Left ventricle myocardium inferior (tissue), 1 donor: ENCODE results near the gene CCDC90B. TPM values are rescaled to one million over a fixed set of nuclear protein-coding genes. Genes with fewer than 3 reads are reported as not detected.

Experiments
- DNase-seq: peaks from one replicate; pipeline ENCODE4 v3.0.0-alpha.2; 2020
- H3K27ac ChIP-seq: fragments of 200-600 bp; replicated peaks from 2 replicates; pipeline ENCODE4 v1.8.0; 2021
- H3K27me3 ChIP-seq: fragments of 200-600 bp; 2 replicates; pipeline ENCODE4 v1.8.0; 2021; ENCODE audit warnings: low read depth
- H3K36me3 ChIP-seq: fragments of 200-600 bp; 2 replicates; pipeline ENCODE4 v1.8.0; 2021
- H3K4me1 ChIP-seq: fragments of 200-600 bp; 2 replicates; pipeline ENCODE4 v1.8.0; 2021
- H3K4me3 ChIP-seq: fragments of 200-600 bp; 2 replicates; pipeline ENCODE4 v1.8.0; 2021; ENCODE audit warnings: mild to moderate bottlenecking, moderate library complexity
- H3K9me3 ChIP-seq: fragments of 200-600 bp; replicated peaks from 2 replicates; pipeline ENCODE4 v1.8.0; 2021
- intact Hi-C: fragments of 100-400 bp; cut with micrococcal nuclease; formaldehyde crosslinking; loops from one replicate; pipeline ENCODE4 v1.11.0; 2022
- total RNA-seq: library from RNA; stranded (reverse); fragmentation: NEBNext Ultra II Directional; extraction: Animal tissue kit (Norgen Biotek cat#: 25700); gene quantifications from one replicate; pipeline ENCODE4 v1.2.1, GENCODE V29; 2021
- TF ChIP-seq, protein P1 (sequence below): fragments of 200-600 bp; IDR thresholded peaks from 2 replicates; pipeline ENCODE4 v1.8.0; 2021; ENCODE audit warnings: antibody characterized with exemption, mild to moderate bottlenecking, borderline replicate concordance
- donor health status: DM: no; HTN: yes; CAD: no; lungs with severe emphysema.

CCDC90B gene
- total RNA-seq, 1 donor from 2014 or later: 24.0 TPM

DNA sequence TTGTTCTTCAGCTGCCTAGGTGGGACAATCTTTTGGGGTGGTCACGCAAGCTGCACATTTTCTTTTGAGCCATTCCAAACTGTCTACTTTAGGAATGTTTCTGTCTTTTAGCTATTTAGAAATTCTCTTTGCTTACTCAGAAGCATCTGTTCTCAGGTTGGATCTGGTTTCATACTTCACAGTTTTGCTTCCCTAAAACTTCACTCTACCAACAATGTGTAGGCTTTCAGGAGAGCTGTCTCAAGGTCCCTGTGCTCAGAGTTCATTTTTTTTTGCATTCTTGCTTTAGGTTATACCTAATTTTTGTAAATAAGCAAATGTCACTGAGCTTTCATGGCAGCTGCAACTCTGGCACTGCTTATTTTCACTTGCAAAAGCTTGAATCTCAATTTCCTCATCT is 36.7 kb downstream of the CCDC90B start:
- no peak for DNase-seq
- no peaks in the 10 kb centered on the region for H3K36me3 ChIP-seq
- H3K27ac ChIP-seq: no peak overlapping the region
- no peaks in the 10 kb centered on the region for H3K9me3 ChIP-seq
- peaks cover 5% of the 10 kb centered on the region for H3K4me1 ChIP-seq
- TF ChIP-seq, protein P1, sequence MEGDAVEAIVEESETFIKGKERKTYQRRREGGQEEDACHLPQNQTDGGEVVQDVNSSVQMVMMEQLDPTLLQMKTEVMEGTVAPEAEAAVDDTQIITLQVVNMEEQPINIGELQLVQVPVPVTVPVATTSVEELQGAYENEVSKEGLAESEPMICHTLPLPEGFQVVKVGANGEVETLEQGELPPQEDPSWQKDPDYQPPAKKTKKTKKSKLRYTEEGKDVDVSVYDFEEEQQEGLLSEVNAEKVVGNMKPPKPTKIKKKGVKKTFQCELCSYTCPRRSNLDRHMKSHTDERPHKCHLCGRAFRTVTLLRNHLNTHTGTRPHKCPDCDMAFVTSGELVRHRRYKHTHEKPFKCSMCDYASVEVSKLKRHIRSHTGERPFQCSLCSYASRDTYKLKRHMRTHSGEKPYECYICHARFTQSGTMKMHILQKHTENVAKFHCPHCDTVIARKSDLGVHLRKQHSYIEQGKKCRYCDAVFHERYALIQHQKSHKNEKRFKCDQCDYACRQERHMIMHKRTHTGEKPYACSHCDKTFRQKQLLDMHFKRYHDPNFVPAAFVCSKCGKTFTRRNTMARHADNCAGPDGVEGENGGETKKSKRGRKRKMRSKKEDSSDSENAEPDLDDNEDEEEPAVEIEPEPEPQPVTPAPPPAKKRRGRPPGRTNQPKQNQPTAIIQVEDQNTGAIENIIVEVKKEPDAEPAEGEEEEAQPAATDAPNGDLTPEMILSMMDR: no peak
- no peaks in the 10 kb centered on the region for H3K27me3 ChIP-seq
- intact Hi-C loops: no loop called here
- H3K4me3 ChIP-seq: no peak overlapping the region

DNA sequence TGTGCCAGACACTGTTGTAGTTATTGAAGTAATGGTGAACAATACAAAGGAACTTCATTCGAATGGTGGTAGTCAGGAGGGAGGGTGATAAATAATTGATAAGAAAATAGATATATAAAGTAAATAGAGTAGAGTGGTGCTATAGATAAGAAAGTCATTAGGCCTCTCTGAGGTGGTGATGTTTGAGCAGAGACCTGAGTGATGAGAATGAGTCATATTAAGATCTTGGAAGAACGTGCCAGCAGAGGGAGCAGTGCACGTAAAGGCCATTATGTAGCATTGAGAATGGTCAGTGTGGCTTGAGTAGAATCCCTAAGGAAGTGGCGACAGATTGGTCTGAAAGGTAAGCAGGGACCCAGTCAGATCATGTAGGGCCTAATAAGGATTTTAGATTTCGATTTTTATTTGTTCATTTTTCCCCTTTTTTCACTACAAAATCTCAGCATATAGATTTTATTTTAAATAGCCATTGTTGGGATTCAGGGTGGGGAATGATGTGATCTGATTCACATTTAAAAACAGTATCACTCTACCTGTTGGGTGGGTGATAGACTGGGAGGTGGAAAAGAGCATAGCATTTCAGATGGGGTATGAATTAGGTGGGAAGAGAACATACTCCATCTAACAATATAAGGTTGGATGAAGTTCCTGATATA is 44.7 kb downstream of the CCDC90B start:
- Histone ChIP-seq H3K4me3 (no peak overlapping the region), H3K27ac (no peak overlapping the region), H3K27me3 (no peaks in the 10 kb centered on the region), H3K36me3 (no peaks in the 10 kb centered on the region), H3K4me1 (peaks cover 1% of the 10 kb centered on the region), H3K9me3 (no peaks in the 10 kb centered on the region)
- TF ChIP-seq, protein P1: peak; percentile 67
- intact Hi-C loops: no loop called here
- no peak for DNase-seq

DNA sequence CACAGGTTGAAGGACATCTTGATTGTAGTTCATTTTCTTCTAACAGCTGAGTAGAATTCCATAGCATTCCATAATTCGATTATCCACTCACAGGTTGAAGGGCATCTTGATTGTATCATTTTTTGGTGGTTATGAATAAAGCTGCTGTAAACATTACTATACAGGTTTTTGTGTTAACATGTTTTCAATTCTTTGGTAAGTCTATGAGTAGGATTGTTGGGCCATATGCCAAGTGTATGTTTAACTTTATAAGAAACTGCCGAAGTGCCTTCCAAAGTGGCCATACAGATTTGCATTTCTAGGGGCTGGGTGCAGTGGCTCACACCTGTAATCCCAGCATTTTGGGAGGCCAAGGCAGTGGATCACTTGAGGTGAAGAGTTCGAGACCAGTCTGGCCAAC is 48.1 kb downstream of the CCDC90B start:
- intact Hi-C loops: no loop called here
- DNase-seq: no peak

DNA sequence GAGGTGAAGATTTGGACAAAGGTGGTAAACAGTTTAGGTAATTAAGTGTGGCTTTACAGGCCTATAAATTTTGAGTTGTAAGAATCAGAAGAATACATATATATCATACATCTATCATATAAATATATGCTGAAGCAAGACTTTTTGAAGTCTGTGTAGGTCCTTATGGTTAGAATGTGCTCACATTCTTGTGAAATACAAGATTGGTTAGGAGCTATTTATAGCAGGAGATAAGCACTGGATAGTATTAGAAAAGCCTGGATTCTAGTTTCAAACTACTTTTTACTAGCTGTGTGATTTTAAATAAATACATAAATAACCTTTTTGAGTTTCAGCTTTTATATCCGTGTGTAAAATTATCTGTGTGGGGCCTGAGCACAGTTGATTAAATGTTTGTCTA is 50.3 kb downstream of the CCDC90B start:
- H3K27me3 ChIP-seq: no peaks in the 10 kb centered on the region
- H3K9me3 ChIP-seq: no peaks in the 10 kb centered on the region
- no peaks in the 10 kb centered on the region for H3K36me3 ChIP-seq
- H3K27ac ChIP-seq: no peak overlapping the region
- H3K4me3 ChIP-seq: no peak overlapping the region
- TF ChIP-seq, protein P1: no peak
- H3K4me1 ChIP-seq: peaks cover 12% of the 10 kb centered on the region
- no peak for DNase-seq
- intact Hi-C loops: no loop called here

More for the DNA sequence above, 48.1 kb downstream of the CCDC90B start:
- Histone ChIP-seq H3K9me3 (no peaks in the 10 kb centered on the region), H3K4me1 (peaks cover 12% of the 10 kb centered on the region), H3K4me3 (no peak overlapping the region), H3K36me3 (no peaks in the 10 kb centered on the region), H3K27ac (no peak overlapping the region), H3K27me3 (no peaks in the 10 kb centered on the region)
- TF ChIP-seq, protein P1: no peak

DNA sequence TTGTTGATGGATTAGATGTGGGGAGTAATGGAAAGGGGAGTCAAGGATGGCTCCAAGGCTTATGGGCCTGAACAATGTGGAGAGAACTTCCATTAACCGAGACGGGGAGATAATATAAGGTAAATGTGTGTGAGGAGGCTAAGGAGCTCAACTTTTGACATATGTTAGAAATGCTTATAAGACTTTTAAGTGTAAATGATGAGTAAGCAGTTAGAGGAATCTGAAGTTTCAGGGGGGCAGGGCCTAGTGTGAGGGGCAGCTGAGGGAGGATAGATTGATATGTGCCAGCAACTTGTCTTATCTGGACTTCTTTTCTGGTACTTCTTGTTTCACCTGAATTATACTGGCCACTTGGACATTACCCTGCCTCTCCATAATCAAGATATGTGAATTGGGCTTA is 62.7 kb downstream of the CCDC90B start:
- H3K4me3 ChIP-seq: no peak overlapping the region
- no peaks in the 10 kb centered on the region for H3K9me3 ChIP-seq
- no peaks in the 10 kb centered on the region for H3K27me3 ChIP-seq
- H3K4me1 ChIP-seq: no peaks in the 10 kb centered on the region
- no peaks in the 10 kb centered on the region for H3K36me3 ChIP-seq
- DNase-seq: no peak
- intact Hi-C loops: no loop called here
- TF ChIP-seq, protein P1: no peak
- no peak overlapping the region for H3K27ac ChIP-seq
